Esophagus (tissue), 2 donors: ENCODE results near the gene EPN3. TPM values are rescaled to one million over a fixed set of nuclear protein-coding genes. Genes with fewer than 3 reads are reported as not detected.

Experiments used
- H3K27ac ChIP-seq, 2 donors: one replicate each; pipeline ENCODE4 v1.5.1; 2013; ENCODE audit warnings: low read depth in 2 of 2, mild to moderate bottlenecking in 2 of 2, inconsistent platforms in 1 of 2, low read length in 1 of 2, moderate library complexity in 1 of 2
- H3K27me3 ChIP-seq, 2 donors: one replicate each; pipeline ENCODE4 v1.6.1; 2013; ENCODE audit warnings: low read length in 2 of 2, control low read depth in 1 of 2, mild to moderate bottlenecking in 1 of 2; ENCODE audit not compliant: insufficient read depth in 2 of 2, control insufficient read depth in 1 of 2
- H3K36me3 ChIP-seq, 2 donors: one replicate each; pipeline ENCODE4 v1.6.1; 2013; ENCODE audit warnings: low read length in 1 of 2; ENCODE audit not compliant: control insufficient read depth in 2 of 2, insufficient read depth in 2 of 2
- H3K4me1 ChIP-seq, 2 donors: one replicate each; pipeline ENCODE4 v1.6.1; 2013; ENCODE audit warnings: low read length in 1 of 2; ENCODE audit not compliant: control insufficient read depth in 2 of 2, insufficient read depth in 2 of 2
- H3K4me3 ChIP-seq, 2 donors: one replicate each; pipeline ENCODE4 v1.5.1; 2013; ENCODE audit warnings: low read length in 2 of 2, mild to moderate bottlenecking in 2 of 2, low read depth in 1 of 2, moderate library complexity in 1 of 2
- H3K9me3 ChIP-seq, 2 donors: one replicate each; pipeline ENCODE4 v1.6.1; 2013; ENCODE audit warnings: mild to moderate bottlenecking in 2 of 2, low read depth in 1 of 2, low read length in 1 of 2, moderate library complexity in 1 of 2; ENCODE audit not compliant: control insufficient read depth in 2 of 2, insufficient read depth in 1 of 2
- WGBS, 2 donors: extraction: QIAGEN DNeasy Blood & Tissue Kit; methylation state at CpG; one replicate each; pipeline ENCODE4 v1.1.7; 2013; 5-methylcytosine and 5-hydroxymethylcytosine counted together
- polyA plus RNA-seq, 2 donors: library from polyadenylated mRNA; stranded (reverse); fragments of 200-250 nt; gene quantifications; one replicate each; pipeline ENCODE4 v1.2.3, GENCODE V29; 2013
- donor health status: healthy with polysubstance abuse.
- donor health status: Bipolar disorder and iron deficiency.

The EPN3 gene
- polyA plus RNA-seq, 2 donors, result 40.5 to 59.8 TPM

GRCh38 chr17:50531428-50532025 is 1.0 kb upstream of the EPN3 start:
- Histone ChIP-seq H3K27ac (no peak overlapping the region), H3K4me3 (no peak overlapping the region), H3K27me3 (no peaks in the 10 kb centered on the region), H3K9me3 (no peaks in the 10 kb centered on the region), H3K36me3 (peaks cover 0 to 4% of the 10 kb centered on the region in 2 donors), H3K4me1 (peaks cover 0 to 15% of the 10 kb centered on the region in 2 donors)
- 62 to 67% methylated on average over 6 of the region's 6 CpGs for WGBS, 2 donors

- Histone ChIP-seq H3K36me3 (peaks cover 0 to 18% of the 10 kb centered on the region in 2 donors), H3K9me3 (no peaks in the 10 kb centered on the region), H3K4me3 (peak overlapping the region; percentile 64 to 83), H3K27me3 (no peaks in the 10 kb centered on the region), H3K27ac (peak overlapping the region; percentile 93 to 97), H3K4me1 (peaks cover 0 to 25% of the 10 kb centered on the region in 2 donors)
- 13 to 15% methylated on average over 5 of the region's 5 CpGs for WGBS, 2 donors
Measured at GRCh38 chr17:50533185-50533584, 650 bp downstream of the EPN3 start.

GRCh38 chr17:50533720-50534148 is 1.2 kb downstream of the EPN3 start:
- H3K36me3 ChIP-seq, result peaks cover 0 to 22% of the 10 kb centered on the region in 2 donors
- 2% methylated on average over 17 of the region's 17 CpGs for WGBS, 2 donors
- no peaks in the 10 kb centered on the region for H3K9me3 ChIP-seq
- H3K4me3 ChIP-seq, result peak overlapping the region; percentile 64 to 83
- H3K4me1 ChIP-seq, result peaks cover 0 to 29% of the 10 kb centered on the region in 2 donors
- H3K27me3 ChIP-seq, result no peaks in the 10 kb centered on the region
- peak overlapping the region; percentile 93 to 97 for H3K27ac ChIP-seq

- Histone ChIP-seq H3K9me3 (no peaks in the 10 kb centered on the region), H3K27ac (peak overlapping the region; percentile 93 to 97), H3K36me3 (peaks cover 0 to 26% of the 10 kb centered on the region in 2 donors), H3K27me3 (no peaks in the 10 kb centered on the region), H3K4me1 (peaks cover 0 to 35% of the 10 kb centered on the region in 2 donors), H3K4me3 (peak overlapping the region; percentile 64 to 83)
- WGBS, 2 donors, result 34 to 37% methylated on average over 24 of the region's 24 CpGs
Measured at GRCh38 chr17:50534222-50534978, 1.9 kb downstream of the EPN3 start.

GRCh38 chr17:50534979-50535326 is 2.4 kb downstream of the EPN3 start:
- H3K36me3 ChIP-seq, result peaks cover 0 to 30% of the 10 kb centered on the region in 2 donors
- H3K9me3 ChIP-seq, result no peaks in the 10 kb centered on the region
- WGBS, 2 donors, result 53 to 64% methylated on average over 2 of the region's 2 CpGs
- peaks cover 0 to 40% of the 10 kb centered on the region in 2 donors for H3K4me1 ChIP-seq
- H3K4me3 ChIP-seq, result peak overlapping the region; percentile 60 to 83
- peak overlapping the region; percentile 90 to 97 for H3K27ac ChIP-seq
- no peaks in the 10 kb centered on the region for H3K27me3 ChIP-seq

GRCh38 chr17:50535407-50535806 is 2.9 kb downstream of the EPN3 start:
- H3K9me3 ChIP-seq, result no peaks in the 10 kb centered on the region
- 53% methylated on average over 7 of the region's 7 CpGs for WGBS, 2 donors
- peak overlapping the region; percentile 60 to 83 for H3K4me3 ChIP-seq
- H3K27me3 ChIP-seq, result no peaks in the 10 kb centered on the region
- peaks cover 0 to 30% of the 10 kb centered on the region in 2 donors for H3K36me3 ChIP-seq
- H3K27ac ChIP-seq, result peak overlapping the region in 1 of 2 donors; percentile 90
- peaks cover 0 to 44% of the 10 kb centered on the region in 2 donors for H3K4me1 ChIP-seq

GRCh38 chr17:50536683-50537646 is 4.4 kb downstream of the EPN3 start:
- no peak overlapping the region for H3K4me3 ChIP-seq
- H3K36me3 ChIP-seq, result peaks cover 0 to 30% of the 10 kb centered on the region in 2 donors
- no peaks in the 10 kb centered on the region for H3K9me3 ChIP-seq
- WGBS, 2 donors, result 91% methylated on average over 45 of the region's 45 CpGs
- H3K4me1 ChIP-seq, result peaks cover 0 to 55% of the 10 kb centered on the region in 2 donors
- no peak overlapping the region for H3K27ac ChIP-seq
- H3K27me3 ChIP-seq, result no peaks in the 10 kb centered on the region

- Histone ChIP-seq H3K9me3 (no peaks in the 10 kb centered on the region), H3K27me3 (no peaks in the 10 kb centered on the region), H3K4me1 (peaks cover 3 to 53% of the 10 kb centered on the region in 2 donors), H3K4me3 (no peak overlapping the region), H3K36me3 (peaks cover 0 to 33% of the 10 kb centered on the region in 2 donors), H3K27ac (no peak overlapping the region)
- 76 to 86% methylated on average over 20 of the region's 20 CpGs for WGBS, 2 donors
Measured at GRCh38 chr17:50537721-50538548, 5.4 kb downstream of the EPN3 start.
